HG02571 (cell line): Measurements from ENCODE around the gene CLCN3.
"Not testable (repeated sequence)": the region's sequence is repeated elsewhere in the genome, so short reads cannot be mapped to it uniquely, and the experiment has no call there.

Experiments used
- ATAC-seq: cut with Tn5 transposase; IDR thresholded peaks from one replicate; pipeline ENCODE4 v1.9.1; 2021; ENCODE audit warnings: mild to moderate bottlenecking, moderate library complexity; ENCODE audit not compliant: unreplicated experiment

Gene CLCN3

GRCh38 chr4:169617306-169617705 lies 3.1 kb upstream of the CLCN3 start:
- no peak for ATAC-seq

GRCh38 chr4:169618286-169618685 lies 2.1 kb upstream of the CLCN3 start:
- ATAC-seq: no peak

GRCh38 chr4:169618986-169619385 lies 1.4 kb upstream of the CLCN3 start:
- no peak for ATAC-seq

- peak; percentile 45 for ATAC-seq
These were observed 840 bp upstream of the CLCN3 start for GRCh38 chr4:169619518-169619957.

GRCh38 chr4:169620880-169621248 lies 486 bp downstream of the CLCN3 start:
- no peak for ATAC-seq

- no peak for ATAC-seq
These were observed 1.5 kb downstream of the CLCN3 start for GRCh38 chr4:169621731-169622492.

GRCh38 chr4:169622566-169622965 lies 2.2 kb downstream of the CLCN3 start:
- ATAC-seq: no peak

- not testable (repeated sequence) for ATAC-seq
These were observed 3.6 kb downstream of the CLCN3 start for GRCh38 chr4:169624012-169624411.

GRCh38 chr4:169625886-169626285 lies 5.5 kb downstream of the CLCN3 start:
- ATAC-seq: no peak

- peak; percentile 37 for ATAC-seq
These were observed 6.2 kb downstream of the CLCN3 start for GRCh38 chr4:169626331-169627282.

- no peak for ATAC-seq
These were observed 6.9 kb downstream of the CLCN3 start for GRCh38 chr4:169627307-169627706.

- ATAC-seq: no peak
These were observed 8.2 kb downstream of the CLCN3 start for GRCh38 chr4:169628579-169628978.

- ATAC-seq: no peak
These were observed 9.7 kb downstream of the CLCN3 start for GRCh38 chr4:169630069-169630468.

- no peak for ATAC-seq
These were observed 12.5 kb downstream of the CLCN3 start for GRCh38 chr4:169632896-169633295.

- no peak for ATAC-seq
These were observed 14.6 kb downstream of the CLCN3 start for GRCh38 chr4:169634975-169635374.

GRCh38 chr4:169640261-169640870 lies 20.0 kb downstream of the CLCN3 start:
- ATAC-seq: no peak

GRCh38 chr4:169644802-169645201 lies 24.4 kb downstream of the CLCN3 start:
- no peak for ATAC-seq

- ATAC-seq: no peak
These were observed 25.2 kb downstream of the CLCN3 start for GRCh38 chr4:169645627-169646026.

- no peak for ATAC-seq
These were observed 29.3 kb downstream of the CLCN3 start for GRCh38 chr4:169649545-169650226.

- no peak for ATAC-seq
These were observed 30.0 kb downstream of the CLCN3 start for GRCh38 chr4:169650227-169650936.
